D721Med (cell line): Measurements from ENCODE around the gene DEPP1.
A peak's percentile ranks its signal among the peaks of the same experiment; 100 is the strongest.

Experiments
- DNase-seq: peaks from one replicate; pipeline ENCODE4 v3.0.0; 2011; ENCODE audit warnings: low spot score; ENCODE audit not compliant: insufficient read length
- FAIRE-seq: peaks from 2 replicates; lab custom pipeline; 2011; peaks lifted over from hg19 to GRCh38; lab: Jason Lieb, UNC
- TF ChIP-seq, protein P1 (sequence below): IDR thresholded peaks from 2 replicates; pipeline ENCODE4 v1.5.1; 2012; ENCODE audit warnings: mild to moderate bottlenecking, control low read depth; ENCODE audit not compliant: insufficient read depth; ENCODE audit errors: missing control alignments

DEPP1 gene

DNA sequence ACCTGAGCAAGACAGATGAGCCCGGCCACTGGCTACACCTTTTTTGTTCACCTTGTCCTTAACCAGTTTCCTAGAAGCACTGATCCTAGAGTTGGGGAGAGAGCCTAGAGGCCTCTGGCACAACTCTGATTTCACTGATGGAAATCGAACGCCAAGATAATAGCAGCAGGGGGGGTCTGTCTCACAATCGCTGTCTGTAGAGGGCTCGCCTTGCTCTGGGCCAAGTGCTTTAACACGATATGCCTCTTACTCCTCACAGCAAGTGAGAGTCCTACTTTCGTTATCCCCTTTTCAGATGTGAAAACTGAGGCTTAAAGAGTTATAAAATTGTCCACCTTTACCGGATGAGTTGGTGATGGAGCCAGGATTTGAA is 18.5 kb downstream of the DEPP1 start:
- TF ChIP-seq, protein P1, sequence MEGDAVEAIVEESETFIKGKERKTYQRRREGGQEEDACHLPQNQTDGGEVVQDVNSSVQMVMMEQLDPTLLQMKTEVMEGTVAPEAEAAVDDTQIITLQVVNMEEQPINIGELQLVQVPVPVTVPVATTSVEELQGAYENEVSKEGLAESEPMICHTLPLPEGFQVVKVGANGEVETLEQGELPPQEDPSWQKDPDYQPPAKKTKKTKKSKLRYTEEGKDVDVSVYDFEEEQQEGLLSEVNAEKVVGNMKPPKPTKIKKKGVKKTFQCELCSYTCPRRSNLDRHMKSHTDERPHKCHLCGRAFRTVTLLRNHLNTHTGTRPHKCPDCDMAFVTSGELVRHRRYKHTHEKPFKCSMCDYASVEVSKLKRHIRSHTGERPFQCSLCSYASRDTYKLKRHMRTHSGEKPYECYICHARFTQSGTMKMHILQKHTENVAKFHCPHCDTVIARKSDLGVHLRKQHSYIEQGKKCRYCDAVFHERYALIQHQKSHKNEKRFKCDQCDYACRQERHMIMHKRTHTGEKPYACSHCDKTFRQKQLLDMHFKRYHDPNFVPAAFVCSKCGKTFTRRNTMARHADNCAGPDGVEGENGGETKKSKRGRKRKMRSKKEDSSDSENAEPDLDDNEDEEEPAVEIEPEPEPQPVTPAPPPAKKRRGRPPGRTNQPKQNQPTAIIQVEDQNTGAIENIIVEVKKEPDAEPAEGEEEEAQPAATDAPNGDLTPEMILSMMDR = no peak
- DNase-seq = no peak
- no peak for FAIRE-seq

DNA sequence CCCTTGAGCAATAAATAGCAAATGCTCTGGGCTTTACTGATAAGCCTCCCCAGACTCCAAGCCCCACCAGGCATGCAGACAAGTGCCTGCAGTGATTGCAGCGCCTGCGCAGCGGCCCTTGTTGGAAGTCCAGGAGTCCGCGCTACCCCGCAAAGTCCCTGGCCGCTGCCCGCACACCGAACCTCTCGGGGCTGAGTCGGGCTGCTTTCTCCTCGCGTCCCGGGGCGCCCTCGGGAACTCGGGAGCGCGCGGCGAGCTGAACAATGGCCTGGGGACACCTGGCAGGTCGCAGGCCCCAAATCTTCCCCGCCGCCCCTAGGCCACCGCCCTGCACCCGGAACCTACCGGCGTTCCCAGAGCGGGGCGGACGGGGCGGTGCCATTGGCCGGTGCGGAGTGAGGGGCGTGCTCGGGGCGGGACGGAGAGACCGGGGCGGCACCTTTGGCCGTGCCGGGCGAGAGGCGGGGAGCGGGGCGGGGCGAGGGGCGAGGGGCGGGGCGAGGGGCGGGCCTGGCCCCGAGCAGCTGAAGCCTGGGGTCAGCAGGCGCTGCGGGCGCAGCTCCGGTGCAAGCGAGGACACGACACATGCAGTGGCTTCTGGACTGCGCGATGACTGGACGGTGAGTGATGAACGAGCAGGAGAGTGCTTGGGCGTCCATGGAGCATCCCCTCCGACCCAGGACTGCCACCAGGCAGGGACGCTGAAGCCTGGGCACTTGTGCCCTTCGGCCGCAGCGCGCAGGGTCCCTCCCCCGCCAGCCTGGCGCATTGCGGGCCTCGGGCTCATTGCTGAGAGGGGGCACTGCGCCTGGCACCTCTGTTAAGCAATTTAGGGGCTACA is 19.1 kb downstream of the DEPP1 start, which contains the start of gene RASSF4:
TSS of gene RASSF4 (plus strand) at position 556 of the 841 bp plus-strand sequence. CDS start 10,401 bp downstream, outside the sequence.
- FAIRE-seq = no peak
- DNase-seq = peak; percentile 94
- TF ChIP-seq, protein P1 = no peak

DNA sequence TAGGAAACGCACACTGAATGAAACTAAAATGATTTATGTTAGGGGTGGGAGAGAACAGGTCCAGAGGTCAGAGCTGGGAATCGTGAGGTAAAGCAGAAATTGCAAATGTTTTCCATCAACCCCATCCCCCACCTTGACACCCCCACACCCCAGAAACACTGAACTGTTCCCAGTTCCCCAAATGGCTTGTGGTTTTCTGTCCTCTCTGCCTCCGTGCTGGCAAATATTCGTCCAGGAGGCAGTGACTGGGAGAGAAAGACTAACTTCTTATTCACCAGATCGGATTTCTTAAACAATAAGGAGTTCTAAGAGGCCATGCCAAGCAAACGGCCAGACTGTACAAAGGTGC is 19.7 kb downstream of the DEPP1 start:
- no peak for DNase-seq
- no peak for FAIRE-seq
- TF ChIP-seq, protein P1 = no peak

DNA sequence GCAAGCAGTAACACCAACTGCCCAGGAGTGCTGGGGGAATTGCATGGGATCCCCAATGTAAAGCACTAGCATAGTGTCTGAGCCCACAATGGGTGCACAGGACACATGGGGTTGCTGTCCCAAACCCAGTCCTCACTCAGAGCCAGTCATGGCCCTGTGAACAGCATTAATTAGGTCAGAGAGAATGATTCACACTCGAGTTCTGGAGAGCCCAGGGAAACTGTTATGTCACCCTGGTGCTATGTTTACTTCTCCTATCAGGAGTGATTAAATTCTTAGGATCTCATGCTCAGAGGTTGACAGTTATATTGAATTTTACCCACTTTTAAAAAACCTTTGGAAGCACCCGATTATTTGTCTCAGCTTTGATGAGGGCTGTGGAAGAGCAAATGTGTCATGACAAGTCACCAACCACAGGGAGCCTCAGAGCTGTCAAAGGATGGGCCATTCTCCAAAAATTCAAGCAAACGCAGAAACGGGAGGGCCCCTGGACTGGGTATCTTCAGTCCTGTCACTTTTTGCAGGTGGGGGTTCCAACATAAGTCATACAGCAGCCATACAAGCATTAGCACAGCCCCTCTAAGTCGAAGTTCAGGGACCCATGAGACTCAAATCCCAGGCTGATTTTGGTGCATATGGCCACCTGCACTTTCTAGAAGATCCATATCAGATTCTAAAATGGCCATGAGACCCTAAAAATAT is 20.3 kb downstream of the DEPP1 start:
- TF ChIP-seq, protein P1 = no peak
- no peak for FAIRE-seq
- DNase-seq = no peak

DNA sequence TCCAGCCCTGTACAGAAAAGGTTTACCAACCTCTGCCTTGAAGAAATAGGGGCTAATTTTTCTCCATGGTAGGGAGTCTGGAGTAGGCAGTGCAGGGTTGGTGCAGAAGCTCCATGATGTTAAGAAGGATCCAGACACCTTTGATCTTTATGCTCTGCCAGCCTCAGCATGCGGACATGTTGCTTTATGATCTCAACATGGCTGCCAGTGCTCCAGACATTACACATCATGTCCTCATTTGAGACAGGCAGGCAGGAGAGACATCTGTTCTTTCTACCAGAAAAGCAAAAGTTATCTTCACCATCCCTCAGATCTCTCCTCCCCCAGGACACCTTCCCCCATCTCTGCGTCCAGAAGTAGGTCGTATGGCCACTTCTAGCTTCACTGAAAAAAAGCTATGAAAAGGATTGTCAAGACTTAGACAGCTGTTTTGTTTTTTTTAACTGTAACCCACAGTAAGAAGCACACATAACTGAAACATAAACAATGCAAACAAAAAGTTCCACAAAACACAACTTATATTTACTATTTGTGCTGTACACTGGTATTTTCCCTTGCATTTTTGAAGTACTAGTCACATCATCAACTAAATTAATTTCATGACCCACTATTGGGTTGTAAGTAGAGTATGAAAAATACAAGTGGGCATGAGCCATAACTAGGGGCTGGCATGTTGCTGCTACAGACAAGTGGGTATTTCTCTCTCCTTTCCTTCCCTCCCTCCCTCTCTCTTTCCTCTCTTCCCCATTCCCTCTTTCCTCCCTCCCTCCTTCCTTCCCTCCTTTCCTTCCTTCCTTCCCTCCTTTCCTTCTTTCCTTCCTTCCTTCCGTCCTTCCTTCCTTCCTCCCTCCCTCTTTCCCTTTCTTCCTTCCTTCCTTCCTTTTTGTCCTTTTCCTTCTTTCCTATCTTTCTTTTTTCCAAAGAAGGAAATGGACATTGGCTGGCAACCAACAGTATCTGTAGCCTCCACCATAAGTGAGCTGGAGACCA is 21.6 kb downstream of the DEPP1 start:
- TF ChIP-seq, protein P1 = no peak
- DNase-seq (no peak), FAIRE-seq (no peak)

DNA sequence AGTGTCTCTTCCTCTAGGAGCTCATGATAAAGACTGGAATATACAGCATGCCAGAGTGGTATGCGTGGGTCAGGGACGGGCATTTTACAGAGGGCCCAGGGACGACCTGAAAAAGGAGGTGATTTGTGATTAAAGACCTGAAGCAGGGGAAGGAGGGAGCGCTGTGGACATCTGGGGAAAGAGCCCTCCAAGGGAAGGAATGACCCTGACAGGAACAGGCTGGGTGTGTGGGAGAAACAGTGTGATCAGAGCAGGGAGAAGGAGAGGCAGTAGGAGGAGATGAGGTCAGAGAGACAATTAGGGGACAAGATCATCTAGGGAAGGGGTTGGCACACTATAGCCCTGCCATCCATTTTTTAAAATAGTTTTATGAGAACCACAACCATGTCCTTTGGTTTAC is 22.4 kb downstream of the DEPP1 start:
- DNase-seq = no peak
- TF ChIP-seq, protein P1 = no peak
- FAIRE-seq = no peak
